HCT116 (cell line): ENCODE results near the gene ADAMTSL5. TPM values are rescaled to one million over a fixed set of nuclear protein-coding genes. Genes with fewer than 3 reads are reported as not detected.

Source experiments
- ATAC-seq: fragments of 200-7000 bp; cut with Tn5 transposase; 2 replicates; pipeline ENCODE4 v1.9.1; 2020; ENCODE audit warnings: mild to moderate bottlenecking, moderate library complexity
- BruUV-seq: library from RNA; stranded (reverse); fragments of 400-500 nt; replicated peaks from 2 replicates; lab custom pipeline; 2021; lab: Mats Ljungman, UMichigan
- CTCF ChIA-PET: fragments of 300-600 bp; sonication (Branson Sonifier 250); formaldehyde crosslinking; loops from one replicate; lab custom pipeline; 2021; ENCODE audit warnings: antibody characterized with exemption; lab: Charles Lee
- POLR2A ChIA-PET: fragments of 300-600, 350-600 bp; sonication (Branson Sonifier 250); formaldehyde crosslinking; loops from one replicate; lab custom pipeline; 2021; ENCODE audit warnings: antibody characterized with exemption; lab: Charles Lee
- RAD21 ChIA-PET, 2 experiments: fragments of 300-600 bp; sonication (Branson Sonifier 250); formaldehyde crosslinking; loops; one replicate each; lab custom pipeline; 2023; ENCODE audit warnings: low total read pairs in 2 of 2; ENCODE audit not compliant: uncharacterized antibody in 2 of 2, unreplicated experiment in 2 of 2, low non-redundant PET in 1 of 2; lab: Charles Lee
- DNase-seq: peaks from one replicate; pipeline ENCODE4 v3.0.0-alpha.2; 2010; ENCODE audit warnings: low read depth, low spot score
- H2AFZ ChIP-seq: fragments of 200-600 bp; shearing (Covaris generic), sonication (generic); 2 replicates; pipeline ENCODE4 v1.6.1; 2017; ENCODE audit warnings: low read depth, mixed run types, mixed read lengths, antibody characterized with exemption, low read length; ENCODE audit not compliant: poor library complexity, severe bottlenecking
- H3K27ac ChIP-seq: 2 replicates; pipeline ENCODE4 v1.5.1; 2012; ENCODE audit warnings: low read depth, low read length
- H3K27me3 ChIP-seq: fragments of 200-600 bp; sonication (generic); 2 replicates; pipeline ENCODE4 v1.6.1; 2016; ENCODE audit warnings: mixed run types, low read length, mixed read lengths; ENCODE audit not compliant: insufficient read depth
- H3K36me3 ChIP-seq, 2 experiments: fragments of 200-500 bp in 1 of 2; fragments of 200-600 bp in 1 of 2; sonication (Bioruptor generic) in 1 of 2; sonication (generic) in 1 of 2; 2 replicates each; pipeline versions ENCODE4 v1.5.1 to v1.6.1; 2014 to 2016; ENCODE audit warnings: low read length in 2 of 2, inconsistent platforms in 1 of 2, mixed read lengths in 1 of 2, mixed run types in 1 of 2; ENCODE audit not compliant: insufficient read depth in 2 of 2, control insufficient read depth in 1 of 2
- H3K4me1 ChIP-seq, 2 experiments: fragments of 200-600 bp in 1 of 2; sonication (generic) in 1 of 2; 2 replicates each; pipeline versions ENCODE4 v1.5.1 to v1.6.1; 2012 to 2017; ENCODE audit warnings: low read length in 2 of 2, inconsistent platforms in 1 of 2, mild to moderate bottlenecking in 1 of 2, mixed read lengths in 1 of 2, mixed run types in 1 of 2, moderate library complexity in 1 of 2; ENCODE audit not compliant: insufficient read depth in 2 of 2, control insufficient read depth in 1 of 2
- H3K4me2 ChIP-seq: fragments of 200-600 bp; sonication (generic); 2 replicates; pipeline ENCODE4 v1.6.1; 2017; ENCODE audit warnings: mixed run types, low read length, mixed read lengths
- H3K4me3 ChIP-seq, 2 experiments: fragments of 200-600 bp in 1 of 2; sonication (generic) in 1 of 2; replicated peaks in 1 of 2; 2 replicates each; pipeline ENCODE4 v1.5.1; 2011 to 2016; ENCODE audit warnings: low read length in 2 of 2, control low read depth in 1 of 2, low read depth in 1 of 2, mild to moderate bottlenecking in 1 of 2, mixed read lengths in 1 of 2, mixed run types in 1 of 2
- H3K79me2 ChIP-seq: fragments of 200-600 bp; sonication (generic); 2 replicates; pipeline ENCODE4 v1.6.1; 2017; ENCODE audit warnings: mild to moderate bottlenecking, mixed run types, low read length, moderate library complexity, mixed read lengths; ENCODE audit not compliant: insufficient read depth
- H3K9ac ChIP-seq: fragments of 200-600 bp; sonication (generic); 2 replicates; pipeline ENCODE4 v1.6.1; 2016; ENCODE audit warnings: low read length, mixed read lengths
- H3K9me2 ChIP-seq: fragments of 200-600 bp; sonication (generic), shearing (Covaris generic); 2 replicates; pipeline ENCODE4 v1.6.1; 2017; ENCODE audit warnings: mixed run types, mild to moderate bottlenecking, moderate library complexity; ENCODE audit not compliant: insufficient read depth
- H3K9me3 ChIP-seq, 2 experiments: fragments of 200-500 bp in 1 of 2; fragments of 200-600 bp in 1 of 2; sonication (Bioruptor generic) in 1 of 2; sonication (generic) in 1 of 2; 2 replicates each; pipeline ENCODE4 v1.6.1; 2014 to 2017; ENCODE audit warnings: low read length in 2 of 2, mixed read lengths in 2 of 2, inconsistent platforms in 1 of 2, low read depth in 1 of 2, mild to moderate bottlenecking in 1 of 2, mixed run types in 1 of 2, moderate library complexity in 1 of 2; ENCODE audit not compliant: control insufficient read depth in 1 of 2, insufficient read depth in 1 of 2
- H4K20me1 ChIP-seq: fragments of 200-600 bp; sonication (generic), shearing (Covaris generic); 2 replicates; pipeline ENCODE4 v1.6.1; 2017; ENCODE audit warnings: mixed run types, mild to moderate bottlenecking, moderate library complexity; ENCODE audit not compliant: insufficient read depth
- ATF3 ChIP-seq: IDR thresholded peaks from 2 replicates; pipeline ENCODE4 v1.6.1; 2012
- CBX3 ChIP-seq: IDR thresholded peaks from 2 replicates; pipeline ENCODE4 v1.6.1; 2012; ENCODE audit warnings: low read depth
- CEBPB ChIP-seq: IDR thresholded peaks from 2 replicates; pipeline ENCODE4 v1.6.1; 2012; ENCODE audit warnings: low read depth
- EGR1 ChIP-seq: IDR thresholded peaks from 2 replicates; pipeline ENCODE4 v1.6.1; 2012; ENCODE audit warnings: low read depth
- ELF1 ChIP-seq: IDR thresholded peaks from 2 replicates; pipeline ENCODE4 v1.6.1; 2012; ENCODE audit warnings: low read depth, borderline replicate concordance
- EZH2 ChIP-seq: fragments of 200-600 bp; sonication (generic); IDR thresholded peaks from 2 replicates; pipeline ENCODE4 v1.6.1; 2017; ENCODE audit warnings: antibody characterized with exemption, mixed run types
- EZH2phosphoT487 ChIP-seq: fragments of 200-600 bp; IDR thresholded peaks from 2 replicates; pipeline ENCODE4 v1.6.1; 2018; ENCODE audit warnings: antibody characterized with exemption, borderline replicate concordance
- POLR2A ChIP-seq: IDR thresholded peaks from 2 replicates; pipeline ENCODE4 v1.7.0; 2011; ENCODE audit warnings: borderline replicate concordance; ENCODE audit not compliant: insufficient read depth, insufficient read length; ENCODE audit errors: extremely low read depth
- POLR2AphosphoS5 ChIP-seq: IDR thresholded peaks from 2 replicates; pipeline ENCODE4 v1.6.1; 2011; ENCODE audit warnings: mild to moderate bottlenecking, low read depth, low read length, moderate library complexity
- RAD21 ChIP-seq: IDR thresholded peaks from 2 replicates; pipeline ENCODE4 v1.6.1; 2012; ENCODE audit warnings: low read depth, mild to moderate bottlenecking
- SIN3A ChIP-seq: IDR thresholded peaks from 2 replicates; pipeline ENCODE4 v1.6.1; 2012; ENCODE audit warnings: low read depth
- SRF ChIP-seq: IDR thresholded peaks from 2 replicates; pipeline ENCODE4 v1.6.1; 2012; ENCODE audit warnings: low read depth
- TCF7L2 ChIP-seq: IDR thresholded peaks from 2 replicates; pipeline ENCODE4 v1.7.0; 2011; ENCODE audit warnings: borderline replicate concordance, inconsistent platforms; ENCODE audit not compliant: insufficient read depth, insufficient read length; ENCODE audit errors: extremely low read depth
- ZFX ChIP-seq: fragments of 450-650 bp; IDR thresholded peaks from 2 replicates; pipeline ENCODE4 v1.6.1; 2017
- ZNF274 ChIP-seq: fragments of 200-500 bp; sonication (Bioruptor generic); IDR thresholded peaks from 2 replicates; pipeline ENCODE4 v1.6.1; 2014; ENCODE audit warnings: mild to moderate bottlenecking, low read depth, low read length, inconsistent platforms
- intact Hi-C: fragments of 100-400 bp; cut with micrococcal nuclease; formaldehyde crosslinking; loops from 2 replicates; pipeline ENCODE4 v1.10.0; 2022
- total RNA-seq: library from RNA; stranded (reverse); gene quantifications from one replicate; pipeline ENCODE4 v1.2.1, GENCODE V29; 2021; ENCODE audit not compliant: unreplicated experiment
- TF ChIP-seq, protein P1 (sequence below): IDR thresholded peaks from 2 replicates; pipeline ENCODE4 v1.6.1; 2011; ENCODE audit warnings: mild to moderate bottlenecking, low read length, moderate library complexity; ENCODE audit not compliant: insufficient replicate concordance; ENCODE audit errors: extremely low read depth
- TF ChIP-seq, protein P2 (sequence below): IDR thresholded peaks from 2 replicates; pipeline ENCODE4 v1.6.1; 2012

The ADAMTSL5 gene
- total RNA-seq, 1 experiment from 2014 or later: 24.0 TPM

DNA sequence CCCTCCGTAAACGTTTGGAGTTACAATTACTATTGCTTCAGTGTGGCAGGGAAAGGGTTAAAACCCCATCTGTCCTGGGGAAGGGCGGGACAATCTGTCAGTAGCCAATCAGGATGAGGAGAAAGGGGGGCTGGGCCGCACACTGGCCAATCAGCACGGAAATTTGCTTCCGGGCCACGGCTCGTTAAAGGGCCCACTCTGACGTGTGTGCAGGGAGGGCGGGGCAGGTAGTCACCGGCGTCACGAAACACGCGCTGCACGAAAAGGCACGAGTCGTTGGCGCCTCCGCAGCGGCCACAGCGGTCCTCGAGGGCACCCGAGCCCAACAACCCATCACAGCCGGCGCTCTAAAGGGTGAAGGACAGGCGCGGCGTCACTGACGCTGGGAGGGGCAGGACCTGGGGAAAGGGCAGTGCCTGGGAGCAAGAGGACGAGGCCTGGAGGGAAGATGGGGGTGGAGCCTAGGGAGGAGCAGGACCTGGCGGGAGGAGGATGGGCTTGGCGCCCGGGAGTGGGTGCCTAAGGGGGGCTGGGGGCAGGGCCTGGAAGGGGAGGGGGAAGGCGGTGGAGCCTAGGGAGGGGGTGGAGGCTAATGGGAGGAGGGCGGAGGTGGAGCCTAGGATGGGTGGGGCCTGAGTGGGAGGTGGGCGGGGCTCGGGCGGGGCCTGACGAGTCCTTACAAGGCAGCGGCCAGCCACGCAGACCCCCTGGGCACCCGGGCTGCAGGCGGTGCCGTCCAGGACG, 4.9 kb downstream of the ADAMTSL5 start (continued):
- TF ChIP-seq CBX3: peak; percentile 67; the same call in 1 of the 2 replicates
- no peak for TF ChIP-seq ATF3
- TF ChIP-seq, protein P1, sequence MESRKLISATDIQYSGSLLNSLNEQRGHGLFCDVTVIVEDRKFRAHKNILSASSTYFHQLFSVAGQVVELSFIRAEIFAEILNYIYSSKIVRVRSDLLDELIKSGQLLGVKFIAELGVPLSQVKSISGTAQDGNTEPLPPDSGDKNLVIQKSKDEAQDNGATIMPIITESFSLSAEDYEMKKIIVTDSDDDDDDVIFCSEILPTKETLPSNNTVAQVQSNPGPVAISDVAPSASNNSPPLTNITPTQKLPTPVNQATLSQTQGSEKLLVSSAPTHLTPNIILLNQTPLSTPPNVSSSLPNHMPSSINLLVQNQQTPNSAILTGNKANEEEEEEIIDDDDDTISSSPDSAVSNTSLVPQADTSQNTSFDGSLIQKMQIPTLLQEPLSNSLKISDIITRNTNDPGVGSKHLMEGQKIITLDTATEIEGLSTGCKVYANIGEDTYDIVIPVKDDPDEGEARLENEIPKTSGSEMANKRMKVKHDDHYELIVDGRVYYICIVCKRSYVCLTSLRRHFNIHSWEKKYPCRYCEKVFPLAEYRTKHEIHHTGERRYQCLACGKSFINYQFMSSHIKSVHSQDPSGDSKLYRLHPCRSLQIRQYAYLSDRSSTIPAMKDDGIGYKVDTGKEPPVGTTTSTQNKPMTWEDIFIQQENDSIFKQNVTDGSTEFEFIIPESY: no peak
- no peak for TF ChIP-seq SIN3A
- peak; percentile 74 for TF ChIP-seq TCF7L2
- no peak for TF ChIP-seq EGR1
- no peak for TF ChIP-seq EZH2

DNA sequence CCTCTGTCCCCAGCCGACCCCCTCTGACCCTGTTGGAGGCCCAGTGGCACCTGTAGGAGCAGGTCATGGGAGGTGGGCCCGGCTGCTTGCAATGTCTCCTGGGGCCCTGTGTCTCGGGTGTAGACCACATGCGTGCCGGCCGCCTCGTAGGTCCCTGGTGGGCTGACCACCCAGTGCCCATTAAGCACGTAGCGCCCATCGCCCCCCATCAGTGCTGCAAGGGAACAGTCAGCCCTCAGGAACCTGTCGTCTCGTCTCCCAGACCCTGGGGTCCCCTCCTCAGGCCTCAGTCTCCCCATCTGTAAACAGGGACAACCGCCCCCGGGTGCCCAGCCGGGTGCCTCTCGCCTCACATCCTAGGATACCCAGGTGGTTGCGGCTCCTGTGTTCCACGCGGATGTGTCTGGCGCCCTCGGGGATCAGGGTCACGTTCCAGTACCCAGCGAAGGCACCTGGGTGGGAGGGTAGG, 5.6 kb downstream of the ADAMTSL5 start:
- intact Hi-C loops: no loop called here
- peaks cover 31 to 63% of the 10 kb centered on the region in 2 experiments for H3K4me1 ChIP-seq
- H3K4me3 ChIP-seq: peak overlapping the region; percentile 36 to 56
- H3K9me2 ChIP-seq: no peaks in the 10 kb centered on the region
- no TSS peak for BruUV-seq
- RAD21 ChIA-PET: no interaction called here
- no peak for DNase-seq
- H3K4me2 ChIP-seq: peak overlapping the region; percentile 92
- H3K36me3 ChIP-seq: no peaks in the 10 kb centered on the region
- H2AFZ ChIP-seq: no peak overlapping the region
- POLR2A ChIA-PET: no interaction called here
- H3K9ac ChIP-seq: peak overlapping the region; percentile 74
- no peaks in the 10 kb centered on the region for H3K9me3 ChIP-seq
- no peaks in the 10 kb centered on the region for H4K20me1 ChIP-seq
- no peaks in the 10 kb centered on the region for H3K27me3 ChIP-seq
- ATAC-seq: no peak
- peak overlapping the region; percentile 96; the same call in 1 of the 2 replicates for H3K27ac ChIP-seq
- H3K79me2 ChIP-seq: peaks cover 8% of the 10 kb centered on the region; the same call in 1 of the 2 replicates
- CTCF ChIA-PET: no interaction called here
- TF ChIP-seq CEBPB (no peak), EZH2 (no peak), POLR2A (no peak), POLR2AphosphoS5 (no peak), EGR1 (no peak), RAD21 (no peak), TCF7L2 (no peak), EZH2phosphoT487 (no peak), CBX3 (no peak), ELF1 (no peak), ZNF274 (no peak), SRF (no peak), ZFX (no peak)
- TF ChIP-seq, protein P1: no peak
- TF ChIP-seq, protein P2, sequence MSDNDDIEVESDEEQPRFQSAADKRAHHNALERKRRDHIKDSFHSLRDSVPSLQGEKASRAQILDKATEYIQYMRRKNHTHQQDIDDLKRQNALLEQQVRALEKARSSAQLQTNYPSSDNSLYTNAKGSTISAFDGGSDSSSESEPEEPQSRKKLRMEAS: no peak
